GM18519 (cell line): ENCODE results near the gene AMACR.
"Not testable (repeated sequence)": the region's sequence is repeated elsewhere in the genome, so short reads cannot be mapped to it uniquely, and the experiment has no call there.

Experiments used
- ATAC-seq: cut with Tn5 transposase; IDR thresholded peaks from one replicate; pipeline ENCODE4 v1.9.1; 2021; ENCODE audit warnings: mild to moderate bottlenecking, moderate library complexity; ENCODE audit not compliant: unreplicated experiment, low FRiP score

AMACR gene

DNA sequence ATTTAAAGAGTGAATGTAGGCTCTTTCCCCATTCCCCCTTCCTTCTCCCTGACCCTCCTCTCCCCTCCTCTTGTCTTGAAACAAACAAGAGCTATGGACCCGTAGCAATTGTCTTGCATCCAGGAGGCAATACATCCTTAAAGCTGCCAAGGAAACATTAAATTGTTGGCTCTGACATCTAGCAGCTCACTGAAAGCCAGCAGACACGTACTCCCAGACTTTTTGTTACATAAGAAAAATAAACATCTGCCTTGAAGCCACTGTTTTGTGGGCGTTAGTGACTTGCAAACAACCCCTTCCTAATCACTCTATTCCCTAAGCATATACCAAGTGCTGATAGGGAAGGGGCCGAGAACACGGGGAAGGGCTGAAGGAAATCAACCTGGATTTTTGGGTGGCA lies 32.0 kb downstream of the AMACR start:
- no peak for ATAC-seq

DNA sequence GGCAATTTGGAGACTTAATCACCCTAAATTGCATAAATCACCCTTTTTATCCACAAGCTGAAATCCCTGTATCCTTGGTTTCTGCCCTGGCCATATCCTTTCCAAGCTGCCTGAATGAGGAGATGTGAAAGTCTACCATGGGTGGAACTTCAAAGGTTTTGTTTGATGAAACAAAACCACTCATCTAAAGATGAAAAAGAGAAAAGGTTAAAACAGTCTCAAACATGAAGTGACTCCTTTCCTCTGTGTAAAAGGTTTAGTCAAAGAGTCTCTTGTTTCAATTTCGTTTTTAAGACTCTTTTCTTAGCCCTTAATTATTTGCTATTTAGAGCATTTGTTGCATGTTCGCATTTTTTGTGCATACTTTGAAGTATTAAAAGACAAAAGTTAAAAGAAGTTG lies 34.6 kb downstream of the AMACR start:
- peak; percentile 57 for ATAC-seq

DNA sequence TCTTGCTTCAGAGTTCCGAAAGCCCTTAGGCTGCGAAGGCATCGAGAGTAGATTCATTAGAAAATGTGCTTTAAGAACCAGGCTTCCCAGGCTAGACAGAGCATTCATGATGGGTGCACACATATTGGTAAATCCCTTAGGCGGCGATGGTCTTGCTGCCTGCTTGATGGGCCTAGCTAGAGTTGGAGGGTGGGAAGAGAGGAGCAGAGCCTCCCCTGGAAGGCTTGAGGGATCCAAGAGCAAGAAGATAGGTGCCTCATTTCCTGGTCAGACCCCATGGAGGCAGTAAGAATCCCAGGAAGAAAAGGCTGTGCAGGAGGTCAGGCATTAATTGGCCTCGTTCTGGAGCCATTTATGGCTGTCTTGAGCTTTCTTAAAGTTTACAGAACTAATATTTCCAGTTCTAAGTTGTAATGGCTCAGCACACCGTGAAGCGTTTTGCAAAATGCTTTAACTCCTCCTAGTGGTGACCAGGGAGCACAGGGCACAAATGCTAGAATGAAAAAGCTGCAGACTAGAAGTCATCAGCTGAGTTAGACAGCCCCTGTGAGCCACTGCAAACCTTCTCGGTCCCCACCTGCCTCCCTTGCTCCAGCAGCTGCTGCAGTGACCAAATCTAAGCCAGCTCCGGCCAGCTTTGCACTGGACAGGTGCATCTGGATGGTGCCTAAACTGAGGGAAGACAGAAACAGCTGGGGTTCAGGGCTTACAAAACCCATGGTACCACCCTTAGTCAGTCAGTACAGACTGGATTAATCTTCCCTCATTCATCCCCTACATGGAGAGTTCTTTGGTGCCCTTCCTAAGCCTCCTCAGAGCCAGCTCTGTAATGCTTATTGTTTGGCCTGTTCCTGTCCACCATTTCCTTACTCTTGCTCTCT lies 38.0 kb downstream of the AMACR start:
- no peak for ATAC-seq

DNA sequence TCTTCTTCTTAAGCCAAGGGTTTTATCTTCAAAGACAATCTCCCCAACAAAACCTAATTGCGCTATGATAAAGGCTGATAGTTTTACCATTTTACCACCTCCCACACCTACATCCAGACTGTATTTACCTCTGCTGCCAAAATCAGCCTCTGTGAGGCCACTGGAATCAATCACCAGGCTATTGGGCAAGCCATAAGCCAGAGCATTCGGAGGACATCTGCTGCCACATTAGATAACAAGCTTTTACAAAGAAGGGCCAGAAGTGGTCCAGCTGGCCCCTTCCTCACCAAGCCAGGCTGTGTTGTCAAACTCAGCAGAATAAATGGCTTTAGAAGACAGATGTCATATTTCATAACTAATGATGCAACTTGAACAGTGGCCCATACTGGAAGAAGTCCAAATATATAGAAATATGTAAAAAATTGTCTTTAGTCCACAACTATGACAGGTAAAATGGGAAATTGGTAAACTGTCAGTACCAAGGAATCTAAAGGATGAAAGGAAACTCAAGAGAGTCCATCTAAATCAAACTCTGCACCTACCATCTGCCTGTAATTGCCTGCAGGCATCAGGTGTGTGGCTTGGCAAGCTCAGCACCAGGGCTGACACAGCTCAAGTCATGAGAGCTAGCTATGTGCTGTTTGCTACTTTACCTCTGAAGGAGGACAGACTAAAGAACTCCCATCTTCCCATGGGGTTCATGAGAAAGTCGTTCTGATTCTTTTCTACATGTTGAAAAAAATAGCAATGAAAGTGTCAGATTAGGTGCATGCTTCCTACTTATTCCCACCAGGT lies 39.4 kb downstream of the AMACR start:
- no peak for ATAC-seq

DNA sequence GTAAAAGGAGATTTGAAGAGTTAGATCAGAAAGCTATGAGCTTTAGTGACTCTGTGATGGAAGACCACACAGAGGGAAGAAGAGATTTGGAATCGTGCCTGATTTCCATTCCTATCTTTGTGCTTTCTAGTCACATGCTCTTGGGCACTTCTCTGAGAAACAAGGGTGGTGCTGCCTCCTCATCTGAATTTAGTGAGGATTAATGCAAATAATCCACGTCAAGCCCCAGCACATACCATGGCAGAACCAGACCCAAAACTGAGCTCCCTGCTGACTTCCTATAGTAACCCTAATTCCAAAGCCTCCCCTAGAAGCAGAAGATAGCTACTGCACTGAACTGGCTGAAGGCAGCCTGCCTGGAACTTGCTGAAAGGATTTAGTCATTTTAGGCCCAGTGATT lies 41.0 kb downstream of the AMACR start:
- ATAC-seq = no peak

DNA sequence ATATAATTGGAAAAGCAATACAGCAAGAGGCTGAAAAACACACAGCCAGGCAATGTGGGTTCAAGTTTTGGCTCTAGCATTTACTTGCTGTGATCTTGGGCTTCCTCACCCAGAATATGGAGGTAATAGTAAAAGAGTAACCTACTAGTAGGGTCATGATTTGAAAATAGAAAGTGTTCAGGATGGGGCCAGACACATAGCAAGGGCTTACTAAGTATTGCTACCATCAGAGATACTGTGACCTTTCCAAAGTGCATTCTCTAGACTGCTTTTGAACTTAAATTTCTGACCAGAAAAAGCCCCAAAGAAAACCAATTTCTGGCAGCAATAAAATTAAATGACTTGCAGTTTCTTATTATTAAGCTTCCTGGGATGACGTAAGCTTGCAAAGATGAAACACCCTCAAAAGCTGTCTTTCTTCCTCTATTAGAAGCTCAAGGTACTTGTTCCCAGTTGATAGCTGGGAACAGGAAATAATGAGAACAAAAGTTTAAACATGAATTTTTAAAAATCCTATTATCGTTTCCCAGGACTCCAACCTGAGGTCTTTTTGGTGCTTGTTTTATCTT lies 43.6 kb downstream of the AMACR start:
- ATAC-seq = no peak

DNA sequence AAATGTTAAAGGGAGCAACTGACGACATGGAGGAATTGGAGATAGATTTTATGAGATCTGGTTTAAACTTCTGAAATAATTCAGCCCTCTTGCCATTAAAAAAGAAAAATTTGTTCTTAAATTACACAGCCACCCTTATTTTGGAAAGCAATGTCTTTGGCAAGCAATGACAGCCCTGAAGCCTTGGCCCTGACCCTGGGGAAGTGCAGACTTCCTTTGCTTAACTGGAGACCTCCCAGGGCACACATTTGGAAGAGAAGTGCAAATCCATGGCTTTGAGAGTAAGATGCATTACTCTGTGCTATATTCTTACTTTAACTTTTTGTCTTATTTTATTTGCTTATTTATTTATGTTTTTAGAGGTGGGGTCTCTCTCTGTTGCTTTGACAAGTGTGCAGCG lies 49.7 kb downstream of the AMACR start:
- no peak for ATAC-seq

DNA sequence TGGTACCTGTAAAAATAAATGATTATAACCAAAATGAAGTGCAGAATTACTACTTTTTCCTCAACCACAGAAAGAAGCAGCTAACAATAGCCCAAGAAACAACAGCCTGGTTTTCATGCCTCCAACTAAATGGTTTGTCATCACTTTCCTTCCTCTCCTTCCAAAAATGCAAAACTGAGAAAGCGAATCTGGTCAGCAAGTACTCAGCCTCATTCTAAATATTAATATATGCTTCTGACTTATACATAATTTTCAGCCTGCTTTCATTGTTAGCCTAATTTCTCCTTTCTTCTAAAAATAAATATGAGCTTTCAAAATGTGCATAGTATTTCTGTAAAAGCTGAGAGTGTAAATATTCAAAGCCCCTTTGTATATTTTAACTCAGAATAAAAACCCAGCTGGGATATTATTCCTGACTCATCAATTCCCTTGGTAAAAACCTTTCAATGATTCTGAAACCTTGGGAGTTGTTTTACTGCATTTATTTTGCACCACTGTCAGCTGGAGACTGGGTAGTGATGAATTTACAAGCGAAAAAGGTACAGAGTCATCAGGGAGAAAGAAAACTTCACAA lies 50.2 kb downstream of the AMACR start:
- ATAC-seq = no peak

DNA sequence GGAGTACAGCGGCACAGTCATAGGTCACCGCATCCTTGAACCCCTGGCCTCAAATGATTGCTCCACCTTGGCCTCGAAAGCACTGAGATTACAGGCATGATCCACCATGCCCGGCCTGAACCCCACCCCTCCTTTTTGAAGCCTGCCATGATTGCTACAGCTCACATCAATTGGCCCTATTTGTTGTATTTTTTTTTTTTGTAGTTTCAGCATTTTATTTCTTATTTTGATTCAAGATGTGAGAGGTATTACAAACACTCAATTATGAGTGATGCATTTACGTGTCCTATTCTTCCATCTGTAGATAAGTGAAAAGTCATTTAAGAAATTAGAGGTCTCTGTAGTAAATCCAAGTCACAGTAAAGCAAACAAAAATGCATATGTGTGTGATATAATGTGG lies 55.7 kb downstream of the AMACR start:
- ATAC-seq = not testable (repeated sequence)

DNA sequence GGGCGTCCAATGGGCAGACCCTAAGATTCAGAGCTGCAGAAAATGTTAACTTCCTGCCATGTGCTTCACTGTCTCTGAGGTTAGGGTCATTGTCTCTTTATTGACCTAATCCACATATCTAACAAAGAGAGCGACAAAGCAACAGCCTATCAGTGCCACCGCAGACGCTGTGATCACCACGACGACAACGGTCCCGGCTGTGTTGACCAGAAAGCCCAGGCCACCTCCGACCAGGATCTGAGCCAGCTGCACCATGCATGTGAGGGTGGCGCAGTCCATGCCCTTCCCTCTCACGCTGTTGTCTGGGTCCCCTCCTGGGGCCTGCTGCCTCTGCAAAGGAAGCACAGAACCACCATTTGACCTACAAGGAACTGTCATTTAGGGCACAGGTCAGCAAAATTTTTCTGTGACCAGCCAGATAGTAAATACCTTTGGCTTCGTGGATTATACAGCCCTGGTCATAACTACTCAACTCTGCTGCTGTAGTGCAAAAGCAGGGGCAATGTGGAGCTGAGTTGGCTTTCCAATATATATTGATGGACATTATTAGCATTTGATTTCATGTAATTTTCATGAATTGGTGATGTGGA lies 63.2 kb downstream of the AMACR start:
- no peak for ATAC-seq

DNA sequence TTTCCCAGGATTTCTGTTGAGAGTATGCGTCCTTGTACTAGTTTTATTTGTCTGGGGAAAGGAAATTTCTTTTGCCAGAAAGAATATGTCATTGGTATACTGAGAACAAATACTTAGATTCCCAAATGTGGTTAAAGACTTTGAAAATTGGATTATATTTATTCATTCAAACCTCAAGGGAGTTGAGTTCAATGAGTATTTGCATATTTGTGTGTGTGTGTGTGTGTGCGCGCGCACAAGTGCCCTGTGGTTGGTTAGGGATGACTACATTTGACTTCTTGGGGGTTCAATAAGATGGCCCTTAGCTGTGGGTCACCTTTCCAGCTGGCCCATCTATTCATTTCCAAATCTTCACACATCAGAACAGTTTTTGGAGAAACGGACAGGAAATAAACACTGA lies 66.8 kb downstream of the AMACR start:
- no peak for ATAC-seq

DNA sequence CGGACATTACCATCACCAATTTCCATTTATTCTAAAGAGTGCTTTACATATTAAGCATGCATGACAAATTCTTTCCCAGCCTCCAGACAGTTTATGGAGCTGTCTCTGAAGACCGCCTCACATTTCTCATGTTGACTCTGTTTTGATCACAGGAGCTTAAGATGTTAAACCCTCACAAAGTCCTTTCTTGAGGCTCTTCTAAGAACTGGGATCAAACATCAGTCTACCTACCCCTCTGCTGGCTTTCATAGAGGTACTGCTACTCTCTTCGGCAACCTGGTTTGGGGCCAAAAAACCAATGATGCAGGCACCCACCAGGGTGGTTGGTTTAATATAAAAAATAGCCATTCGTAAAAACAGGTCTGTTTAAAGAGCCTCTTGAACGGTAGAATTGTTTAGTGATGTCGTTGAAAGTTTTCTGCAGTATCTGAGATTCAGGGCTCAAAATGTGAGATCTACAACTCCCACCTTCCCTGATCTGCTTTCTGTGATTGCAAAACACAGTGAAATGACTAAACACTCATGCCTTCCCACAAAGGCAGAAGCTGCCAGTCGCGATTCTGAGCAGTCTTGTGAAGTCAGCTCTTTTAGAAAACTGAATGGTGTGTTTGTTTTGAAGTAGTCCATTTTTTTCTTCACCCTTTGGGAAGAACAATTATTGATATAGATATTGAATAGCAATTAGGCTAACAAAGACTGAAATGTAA lies 68.1 kb downstream of the AMACR start:
- no peak for ATAC-seq

DNA sequence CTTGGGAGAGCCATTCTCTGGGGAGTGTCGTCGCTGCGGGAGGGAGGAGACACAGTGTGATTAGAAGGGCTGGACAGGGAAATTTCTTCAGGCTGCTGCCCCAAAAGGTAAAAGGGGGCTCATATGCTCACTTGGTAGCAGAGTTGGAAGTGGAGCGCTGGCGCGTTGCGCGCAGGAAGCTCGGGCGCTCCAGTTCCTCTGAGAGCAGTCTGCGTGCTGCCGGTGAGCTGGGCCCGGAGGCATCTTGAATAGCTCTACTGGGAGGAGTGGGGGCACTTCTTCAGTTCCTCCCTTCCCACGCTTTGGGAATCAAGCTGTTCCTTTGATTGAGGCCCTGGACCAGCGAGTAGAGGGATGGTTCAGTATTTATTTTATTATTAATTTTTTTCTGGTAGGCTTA lies 69.0 kb downstream of the AMACR start:
- ATAC-seq = no peak

DNA sequence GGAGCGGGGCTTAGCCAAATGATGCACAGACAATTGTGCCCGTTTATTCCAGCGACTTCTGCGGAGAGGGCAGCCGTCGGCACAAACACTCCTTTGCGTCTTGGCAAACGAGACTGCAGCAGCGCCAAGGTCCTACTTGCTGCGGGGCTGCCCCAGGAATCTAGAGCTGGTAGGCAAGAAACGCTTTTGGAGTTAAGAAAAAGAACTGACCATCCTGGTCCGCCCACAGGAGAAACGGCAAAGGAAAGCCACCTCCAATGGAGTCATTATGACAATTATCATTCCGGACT lies 69.4 kb downstream of the AMACR start:
- ATAC-seq = no peak

DNA sequence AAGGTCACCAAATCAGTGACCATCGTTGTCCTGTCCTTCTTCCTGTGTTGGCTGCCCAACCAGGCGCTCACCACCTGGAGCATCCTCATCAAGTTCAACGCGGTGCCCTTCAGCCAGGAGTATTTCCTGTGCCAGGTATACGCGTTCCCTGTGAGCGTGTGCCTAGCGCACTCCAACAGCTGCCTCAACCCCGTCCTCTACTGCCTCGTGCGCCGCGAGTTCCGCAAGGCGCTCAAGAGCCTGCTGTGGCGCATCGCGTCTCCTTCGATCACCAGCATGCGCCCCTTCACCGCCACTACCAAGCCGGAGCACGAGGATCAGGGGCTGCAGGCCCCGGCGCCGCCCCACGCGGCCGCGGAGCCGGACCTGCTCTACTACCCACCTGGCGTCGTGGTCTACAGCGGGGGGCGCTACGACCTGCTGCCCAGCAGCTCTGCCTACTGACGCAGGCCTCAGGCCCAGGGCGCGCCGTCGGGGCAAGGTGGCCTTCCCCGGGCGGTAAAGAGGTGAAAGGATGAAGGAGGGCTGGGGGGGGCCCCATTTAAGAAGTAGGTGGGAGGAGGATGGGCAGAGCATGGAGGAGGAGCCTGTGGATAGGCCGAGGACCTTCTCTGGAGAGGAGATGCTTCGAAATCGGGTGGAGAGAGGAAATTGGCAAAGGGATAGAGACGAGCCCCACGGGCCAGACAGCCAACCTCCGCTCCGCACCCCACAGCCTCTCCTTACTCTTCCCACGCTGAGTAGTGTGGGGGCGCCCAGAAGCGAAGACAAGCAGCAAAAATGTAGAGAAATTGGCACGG lies 69.9 kb downstream of the AMACR start:
- no peak for ATAC-seq

DNA sequence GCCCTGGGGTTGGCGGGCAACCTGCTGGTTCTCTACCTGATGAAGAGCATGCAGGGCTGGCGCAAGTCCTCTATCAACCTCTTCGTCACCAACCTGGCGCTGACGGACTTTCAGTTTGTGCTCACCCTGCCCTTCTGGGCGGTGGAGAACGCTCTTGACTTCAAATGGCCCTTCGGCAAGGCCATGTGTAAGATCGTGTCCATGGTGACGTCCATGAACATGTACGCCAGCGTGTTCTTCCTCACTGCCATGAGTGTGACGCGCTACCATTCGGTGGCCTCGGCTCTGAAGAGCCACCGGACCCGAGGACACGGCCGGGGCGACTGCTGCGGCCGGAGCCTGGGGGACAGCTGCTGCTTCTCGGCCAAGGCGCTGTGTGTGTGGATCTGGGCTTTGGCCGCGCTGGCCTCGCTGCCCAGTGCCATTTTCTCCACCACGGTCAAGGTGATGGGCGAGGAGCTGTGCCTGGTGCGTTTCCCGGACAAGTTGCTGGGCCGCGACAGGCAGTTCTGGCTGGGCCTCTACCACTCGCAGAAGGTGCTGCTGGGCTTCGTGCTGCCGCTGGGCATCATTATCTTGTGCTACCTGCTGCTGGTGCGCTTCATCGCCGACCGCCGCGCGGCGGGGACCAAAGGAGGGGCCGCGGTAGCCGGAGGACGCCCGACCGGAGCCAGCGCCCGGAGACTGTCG lies 70.7 kb downstream of the AMACR start:
- no peak for ATAC-seq

DNA sequence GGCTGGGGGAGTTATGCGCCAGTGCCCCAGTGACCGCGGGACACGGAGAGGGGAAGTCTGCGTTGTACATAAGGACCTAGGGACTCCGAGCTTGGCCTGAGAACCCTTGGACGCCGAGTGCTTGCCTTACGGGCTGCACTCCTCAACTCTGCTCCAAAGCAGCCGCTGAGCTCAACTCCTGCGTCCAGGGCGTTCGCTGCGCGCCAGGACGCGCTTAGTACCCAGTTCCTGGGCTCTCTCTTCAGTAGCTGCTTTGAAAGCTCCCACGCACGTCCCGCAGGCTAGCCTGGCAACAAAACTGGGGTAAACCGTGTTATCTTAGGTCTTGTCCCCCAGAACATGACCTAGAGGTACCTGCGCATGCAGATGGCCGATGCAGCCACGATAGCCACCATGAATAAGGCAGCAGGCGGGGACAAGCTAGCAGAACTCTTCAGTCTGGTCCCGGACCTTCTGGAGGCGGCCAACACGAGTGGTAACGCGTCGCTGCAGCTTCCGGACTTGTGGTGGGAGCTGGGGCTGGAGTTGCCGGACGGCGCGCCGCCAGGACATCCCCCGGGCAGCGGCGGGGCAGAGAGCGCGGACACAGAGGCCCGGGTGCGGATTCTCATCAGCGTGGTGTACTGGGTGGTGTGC lies 71.4 kb downstream of the AMACR start, which contains the start of gene RXFP3:
Gene RXFP3, plus strand, starts transcription at position 6 of the 636 bp plus-strand sequence. Its CDS starts 355 bp downstream, at position 361.
- no peak for ATAC-seq
